Measurements from ENCODE around the gene NSUN7. TPM values are rescaled to one million over a fixed set of nuclear protein-coding genes. Genes with fewer than 3 reads are reported as not detected.

Gene NSUN7
- total RNA-seq, 6 experiments from 2014 or later = not detected

- no peaks in the 10 kb centered on the region for H3K4me1 Mint-ChIP-seq (ENCODE audit: low read depth)
- no peak for TF ChIP-seq CTCF (IDR thresholded peaks at IDR 0.05)
- peaks cover 3% of the 10 kb centered on the region; the same call in 1 of the 2 replicates for H3K9me3 Mint-ChIP-seq
- no peak for DNase-seq
- H3K4me3 Mint-ChIP-seq = no peak overlapping the region
- H3K36me3 Mint-ChIP-seq (ENCODE audit: low read depth) = peaks cover 3% of the 10 kb centered on the region; the same call in 1 of the 2 replicates
- peaks cover 36% of the 10 kb centered on the region for H3K27me3 Mint-ChIP-seq (ENCODE audit: insufficient read depth)
- H3K27ac Mint-ChIP-seq = no peak overlapping the region
Measured at GRCh38 chr4:40782876-40783275, 33.1 kb downstream of the NSUN7 start.

- no peak overlapping the region for H3K4me3 Mint-ChIP-seq
- no peaks in the 10 kb centered on the region for H3K4me1 Mint-ChIP-seq (ENCODE audit: low read depth)
- no peaks in the 10 kb centered on the region for H3K36me3 Mint-ChIP-seq (ENCODE audit: low read depth)
- no peak for DNase-seq
- H3K27ac Mint-ChIP-seq = no peak overlapping the region
- TF ChIP-seq CTCF (IDR thresholded peaks at IDR 0.05) = no peak
- H3K27me3 Mint-ChIP-seq (ENCODE audit: insufficient read depth) = peaks cover 40% of the 10 kb centered on the region
- no peaks in the 10 kb centered on the region for H3K9me3 Mint-ChIP-seq
Measured at GRCh38 chr4:40785727-40786126, 36.0 kb downstream of the NSUN7 start.

- Mint-ChIP-seq H3K27ac (no peak overlapping the region), H3K4me3 (no peak overlapping the region), H3K36me3 (ENCODE audit: low read depth) (no peaks in the 10 kb centered on the region), H3K27me3 (ENCODE audit: insufficient read depth) (peaks cover 30% of the 10 kb centered on the region), H3K4me1 (ENCODE audit: low read depth) (no peaks in the 10 kb centered on the region), H3K9me3 (no peaks in the 10 kb centered on the region)
- TF ChIP-seq CTCF (IDR thresholded peaks at IDR 0.05) = no peak
- DNase-seq = no peak
Measured at GRCh38 chr4:40788331-40788730, 38.6 kb downstream of the NSUN7 start.

- no peak overlapping the region for H3K27ac Mint-ChIP-seq
- no peaks in the 10 kb centered on the region for H3K9me3 Mint-ChIP-seq
- no peaks in the 10 kb centered on the region for H3K4me1 Mint-ChIP-seq (ENCODE audit: low read depth)
- H3K4me3 Mint-ChIP-seq = no peak overlapping the region
- no peak for TF ChIP-seq CTCF (IDR thresholded peaks at IDR 0.05)
- H3K36me3 Mint-ChIP-seq (ENCODE audit: low read depth) = no peaks in the 10 kb centered on the region
- DNase-seq = no peak
- peaks cover 30% of the 10 kb centered on the region for H3K27me3 Mint-ChIP-seq (ENCODE audit: insufficient read depth)
Measured at GRCh38 chr4:40789031-40789430, 39.3 kb downstream of the NSUN7 start.

- TF ChIP-seq CTCF (IDR thresholded peaks at IDR 0.05) = no peak
- no peak for DNase-seq
- peaks cover 26% of the 10 kb centered on the region for H3K27me3 Mint-ChIP-seq (ENCODE audit: insufficient read depth)
- no peaks in the 10 kb centered on the region for H3K4me1 Mint-ChIP-seq (ENCODE audit: low read depth)
- H3K4me3 Mint-ChIP-seq = no peak overlapping the region
- no peaks in the 10 kb centered on the region for H3K9me3 Mint-ChIP-seq
- no peak overlapping the region for H3K27ac Mint-ChIP-seq
- H3K36me3 Mint-ChIP-seq (ENCODE audit: low read depth) = no peaks in the 10 kb centered on the region
Measured at GRCh38 chr4:40789771-40790170, 40.0 kb downstream of the NSUN7 start.

- Mint-ChIP-seq H3K27me3 (ENCODE audit: insufficient read depth) (no peaks in the 10 kb centered on the region), H3K27ac (no peak overlapping the region), H3K9me3 (no peaks in the 10 kb centered on the region), H3K4me1 (ENCODE audit: low read depth) (no peaks in the 10 kb centered on the region), H3K4me3 (no peak overlapping the region), H3K36me3 (ENCODE audit: low read depth) (no peaks in the 10 kb centered on the region)
- TF ChIP-seq CTCF (IDR thresholded peaks at IDR 0.05) = no peak
- DNase-seq = no peak
Measured at GRCh38 chr4:40800064-40800463, 50.3 kb downstream of the NSUN7 start.
